Esophagus muscularis mucosa (tissue), 4 donors: ENCODE measurements around the gene TP53RK.

Experiments used
- EP300 ChIP-seq: sonication (generic); formaldehyde crosslinking; IDR thresholded peaks from one replicate; pipeline ENCODE4 v1.6.1; 2017; ENCODE audit warnings: antibody characterized with exemption
- POLR2A ChIP-seq: fragments of 450-650 bp; IDR thresholded peaks from one replicate; pipeline ENCODE4 v1.6.1; 2017; ENCODE audit warnings: antibody characterized with exemption, moderate library complexity, mild to moderate bottlenecking, low read depth
- POLR2AphosphoS5 ChIP-seq, 2 donors: sonication (generic); formaldehyde crosslinking; IDR thresholded peaks; one replicate each; pipeline ENCODE4 v1.6.1; 2017; ENCODE audit warnings: antibody characterized with exemption in 2 of 2
- TF ChIP-seq, protein P1 (sequence below), 3 experiments: fragments of 200-600 bp in 2 of 3; fragments of 450-650 bp in 1 of 3; sonication (generic) in 2 of 3; IDR thresholded peaks; one replicate each; pipeline ENCODE4 v1.5.1; 2017 to 2019; ENCODE audit warnings: antibody characterized with exemption in 3 of 3, mild to moderate bottlenecking in 2 of 3, moderate library complexity in 1 of 3

DNA sequence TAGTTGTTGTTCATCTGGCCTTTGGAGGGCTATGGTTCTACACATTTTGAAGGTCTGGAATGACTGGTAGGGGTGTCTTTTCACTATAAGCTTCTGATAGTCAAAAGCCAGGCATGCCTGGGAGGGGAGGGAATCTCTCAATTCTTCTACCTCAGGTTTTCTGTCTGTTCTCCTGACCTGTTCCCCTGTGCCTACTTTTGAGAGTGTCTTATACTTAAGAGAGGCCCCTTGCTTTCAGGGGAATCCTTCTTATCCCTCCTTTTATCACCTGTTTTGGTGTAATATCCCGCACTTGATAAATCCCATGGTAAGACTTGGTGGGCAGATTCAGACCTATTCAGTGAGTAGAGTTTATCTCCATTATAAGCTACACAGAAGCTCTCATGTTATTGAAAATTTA lies 27.6 kb downstream of the TP53RK start:
- TF ChIP-seq POLR2AphosphoS5 (IDR thresholded peaks at IDR 0.05) (no peak), POLR2A (no peak), EP300 (no peak)
- TF ChIP-seq, protein P1, sequence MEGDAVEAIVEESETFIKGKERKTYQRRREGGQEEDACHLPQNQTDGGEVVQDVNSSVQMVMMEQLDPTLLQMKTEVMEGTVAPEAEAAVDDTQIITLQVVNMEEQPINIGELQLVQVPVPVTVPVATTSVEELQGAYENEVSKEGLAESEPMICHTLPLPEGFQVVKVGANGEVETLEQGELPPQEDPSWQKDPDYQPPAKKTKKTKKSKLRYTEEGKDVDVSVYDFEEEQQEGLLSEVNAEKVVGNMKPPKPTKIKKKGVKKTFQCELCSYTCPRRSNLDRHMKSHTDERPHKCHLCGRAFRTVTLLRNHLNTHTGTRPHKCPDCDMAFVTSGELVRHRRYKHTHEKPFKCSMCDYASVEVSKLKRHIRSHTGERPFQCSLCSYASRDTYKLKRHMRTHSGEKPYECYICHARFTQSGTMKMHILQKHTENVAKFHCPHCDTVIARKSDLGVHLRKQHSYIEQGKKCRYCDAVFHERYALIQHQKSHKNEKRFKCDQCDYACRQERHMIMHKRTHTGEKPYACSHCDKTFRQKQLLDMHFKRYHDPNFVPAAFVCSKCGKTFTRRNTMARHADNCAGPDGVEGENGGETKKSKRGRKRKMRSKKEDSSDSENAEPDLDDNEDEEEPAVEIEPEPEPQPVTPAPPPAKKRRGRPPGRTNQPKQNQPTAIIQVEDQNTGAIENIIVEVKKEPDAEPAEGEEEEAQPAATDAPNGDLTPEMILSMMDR (IDR thresholded peaks at IDR 0.05): no peak
